Neutrophil (primary cell): ENCODE data around the gene ACKR2.

ENCODE experiments used
- H3K27ac ChIP-seq: fragments of 200-600 bp; sonication (generic); 2 replicates; pipeline ENCODE4 v1.5.1; 2016; ENCODE audit warnings: mild to moderate bottlenecking, moderate library complexity
- H3K27me3 ChIP-seq: fragments of 200-600 bp; sonication (generic); 2 replicates; pipeline ENCODE4 v1.6.0; 2016; ENCODE audit warnings: mild to moderate bottlenecking
- H3K36me3 ChIP-seq: fragments of 200-600 bp; sonication (generic); 2 replicates; pipeline ENCODE4 v1.5.1; 2017
- H3K4me1 ChIP-seq, 2 experiments: fragments of 200-600 bp in 1 of 2; sonication (generic) in 1 of 2; 1 replicate in 1 of 2; 2 replicates in 1 of 2; pipeline versions ENCODE4 v1.5.1 to v1.6.1; 2013 to 2016; ENCODE audit warnings: low read depth in 1 of 2, low read length in 1 of 2, mild to moderate bottlenecking in 1 of 2, moderate library complexity in 1 of 2; ENCODE audit not compliant: control insufficient read depth in 1 of 2, insufficient read depth in 1 of 2
- H3K4me3 ChIP-seq, 2 experiments: fragments of 200-600 bp in 1 of 2; sonication (generic) in 1 of 2; 1 replicate in 1 of 2; 2 replicates in 1 of 2; pipeline ENCODE4 v1.5.1; 2013 to 2016; ENCODE audit warnings: low read depth in 1 of 2, low read length in 1 of 2, mild to moderate bottlenecking in 1 of 2, moderate library complexity in 1 of 2
- H3K9me3 ChIP-seq: fragments of 200-600 bp; sonication (generic); 2 replicates; pipeline ENCODE4 v1.5.1; 2016
- CTCF ChIP-seq: fragments of 200-600 bp; sonication (generic); IDR thresholded peaks from 2 replicates; pipeline ENCODE4 v1.5.1; 2016; ENCODE audit warnings: antibody characterized with exemption

The ACKR2 gene

GRCh38 chr3:42780398-42780797 is 28.8 kb upstream of the ACKR2 start:
- Histone ChIP-seq H3K9me3 (no peaks in the 10 kb centered on the region), H3K4me1 (no peaks in the 10 kb centered on the region), H3K27ac (no peak overlapping the region), H3K36me3 (peaks cover 9% of the 10 kb centered on the region), H3K4me3 (no peak overlapping the region), H3K27me3 (no peaks in the 10 kb centered on the region)
- TF ChIP-seq CTCF, result no peak

GRCh38 chr3:42780892-42781700 is 28.1 kb upstream of the ACKR2 start:
- TF ChIP-seq CTCF, result peak; percentile 87
- Histone ChIP-seq H3K27ac (no peak overlapping the region), H3K4me1 (no peaks in the 10 kb centered on the region), H3K4me3 (no peak overlapping the region), H3K36me3 (peaks cover 9% of the 10 kb centered on the region), H3K27me3 (no peaks in the 10 kb centered on the region), H3K9me3 (no peaks in the 10 kb centered on the region)

- TF ChIP-seq CTCF, result no peak
- Histone ChIP-seq H3K27ac (no peak overlapping the region), H3K4me3 (no peak overlapping the region), H3K36me3 (peaks cover 10% of the 10 kb centered on the region), H3K4me1 (no peaks in the 10 kb centered on the region), H3K9me3 (no peaks in the 10 kb centered on the region), H3K27me3 (no peaks in the 10 kb centered on the region)
These were observed 23.0 kb upstream of the ACKR2 start for GRCh38 chr3:42786212-42786611.

GRCh38 chr3:42786631-42787030 is 22.6 kb upstream of the ACKR2 start:
- H3K36me3 ChIP-seq, result peaks cover 14% of the 10 kb centered on the region
- no peak overlapping the region for H3K27ac ChIP-seq

GRCh38 chr3:42790714-42791229 is 18.5 kb upstream of the ACKR2 start:
- H3K9me3 ChIP-seq, result no peaks in the 10 kb centered on the region
- peaks cover 20% of the 10 kb centered on the region for H3K36me3 ChIP-seq
- TF ChIP-seq CTCF, result no peak
- H3K4me1 ChIP-seq, result no peaks in the 10 kb centered on the region
- H3K4me3 ChIP-seq, result no peak overlapping the region
- no peaks in the 10 kb centered on the region for H3K27me3 ChIP-seq
- no peak overlapping the region for H3K27ac ChIP-seq

More at GRCh38 chr3:42786631-42787030, 22.6 kb upstream of the ACKR2 start:
- Histone ChIP-seq H3K27me3 (no peaks in the 10 kb centered on the region), H3K4me3 (no peak overlapping the region), H3K9me3 (no peaks in the 10 kb centered on the region), H3K4me1 (no peaks in the 10 kb centered on the region)
- TF ChIP-seq CTCF, result no peak
